ENCODE data around the gene PRICKLE4. TPM values are rescaled to one million over a fixed set of nuclear protein-coding genes. Genes with fewer than 3 reads are reported as not detected.
"Not testable (repeated sequence)": the region's sequence is repeated elsewhere in the genome, so short reads cannot be mapped to it uniquely, and the experiment has no call there.

Gene PRICKLE4
- polyA plus RNA-seq, 3 donors, result 1.4 to 4.5 (median 3.1) TPM

DNA sequence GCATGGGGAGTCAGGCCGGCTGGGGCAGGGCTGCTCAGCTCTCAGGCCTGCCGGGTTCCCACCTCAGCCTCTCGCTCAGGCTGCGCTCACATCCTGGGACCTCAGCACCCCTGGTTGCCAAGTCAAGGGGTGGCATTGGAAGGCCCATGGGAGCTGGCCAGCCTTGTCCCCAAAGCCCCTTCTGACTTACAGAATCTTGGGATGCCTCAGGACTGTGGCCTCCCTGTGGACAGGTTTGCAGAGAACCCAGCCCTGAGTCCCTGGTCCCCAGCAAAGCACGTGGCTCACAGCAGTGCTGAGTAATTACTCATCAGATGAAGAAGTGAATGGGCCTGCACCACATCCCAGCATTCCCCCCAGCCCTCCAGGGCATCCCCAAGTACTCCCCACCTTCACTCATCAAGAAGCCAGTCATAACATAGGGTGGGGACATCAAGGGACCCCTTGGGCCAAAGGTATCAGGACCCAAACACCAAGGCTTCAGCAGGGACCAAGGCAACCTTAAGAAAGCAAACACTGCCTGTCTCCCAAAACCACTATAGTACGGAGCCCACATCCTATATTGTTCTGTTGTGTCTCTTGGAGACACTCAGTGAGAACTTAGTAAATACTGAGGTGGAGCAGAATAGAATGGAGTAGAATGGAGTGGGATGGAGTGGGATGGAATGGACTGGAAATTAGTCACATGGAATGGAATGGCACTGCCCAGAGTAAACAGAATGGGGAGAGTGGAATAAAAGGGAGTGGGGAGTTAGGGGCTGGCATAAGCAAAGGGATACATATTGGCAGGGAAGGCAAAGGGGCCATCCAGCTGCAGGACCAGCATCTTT is 37.0 kb upstream of the PRICKLE4 start:
- WGBS, 3 donors, result 85 to 92% (median 85%) methylated on average over 5 to 6 of the region's 6 CpGs
- H3K27ac ChIP-seq (ENCODE audit: low read depth, low read length), result no peak overlapping the region

DNA sequence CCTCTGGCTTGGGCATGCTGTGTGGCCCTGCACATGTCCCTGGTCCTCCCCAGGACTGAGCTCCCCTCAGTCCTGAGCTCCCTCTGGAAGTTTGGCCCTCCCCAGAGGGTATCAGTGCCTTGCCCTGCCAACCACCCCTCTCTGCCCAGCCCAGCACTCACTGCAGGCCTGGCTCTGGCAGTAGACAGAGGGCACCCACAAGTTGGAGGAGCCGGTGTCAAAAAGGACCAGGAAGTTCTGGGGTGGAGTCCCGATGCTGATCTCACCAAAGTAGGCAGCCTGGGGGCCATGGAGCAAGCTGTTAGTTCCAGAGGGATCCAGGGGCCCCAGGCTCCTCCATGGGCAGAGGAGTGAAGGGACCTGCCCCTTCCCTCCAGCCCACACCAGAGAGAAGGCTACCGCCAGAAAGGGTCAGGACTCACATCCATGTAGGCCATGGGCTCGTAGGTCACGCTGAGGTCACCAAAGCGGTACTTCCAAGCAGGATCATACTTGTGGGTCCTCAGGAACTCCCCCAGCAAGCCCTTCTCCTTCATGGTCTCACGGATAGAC is 36.3 kb upstream of the PRICKLE4 start:
- no peak overlapping the region for H3K27ac ChIP-seq (ENCODE audit: low read depth, low read length)
- WGBS, 3 donors, result 86 to 92% (median 88%) methylated on average over 7 of the region's 7 CpGs

DNA sequence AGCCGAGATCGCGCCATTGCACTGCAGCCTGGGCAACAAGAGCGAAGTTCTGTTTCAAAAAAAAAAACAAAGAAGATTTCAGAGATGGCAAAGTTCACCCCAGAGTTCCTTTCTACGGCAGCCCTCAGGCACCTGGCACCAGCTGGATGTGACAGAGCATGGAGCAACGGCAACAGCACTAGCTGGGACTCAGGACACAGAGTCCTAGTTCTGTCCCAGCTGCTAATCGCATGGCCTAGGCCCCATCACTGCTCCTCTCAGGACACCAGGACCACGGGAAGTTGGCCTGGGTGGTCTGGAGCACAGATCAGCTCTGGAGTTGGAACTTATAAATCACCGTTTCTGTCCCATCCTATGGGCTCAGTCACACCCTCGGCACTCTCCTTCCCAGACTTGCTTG is 34.5 kb upstream of the PRICKLE4 start:
- no peak overlapping the region for H3K27ac ChIP-seq (ENCODE audit: low read depth, low read length)

DNA sequence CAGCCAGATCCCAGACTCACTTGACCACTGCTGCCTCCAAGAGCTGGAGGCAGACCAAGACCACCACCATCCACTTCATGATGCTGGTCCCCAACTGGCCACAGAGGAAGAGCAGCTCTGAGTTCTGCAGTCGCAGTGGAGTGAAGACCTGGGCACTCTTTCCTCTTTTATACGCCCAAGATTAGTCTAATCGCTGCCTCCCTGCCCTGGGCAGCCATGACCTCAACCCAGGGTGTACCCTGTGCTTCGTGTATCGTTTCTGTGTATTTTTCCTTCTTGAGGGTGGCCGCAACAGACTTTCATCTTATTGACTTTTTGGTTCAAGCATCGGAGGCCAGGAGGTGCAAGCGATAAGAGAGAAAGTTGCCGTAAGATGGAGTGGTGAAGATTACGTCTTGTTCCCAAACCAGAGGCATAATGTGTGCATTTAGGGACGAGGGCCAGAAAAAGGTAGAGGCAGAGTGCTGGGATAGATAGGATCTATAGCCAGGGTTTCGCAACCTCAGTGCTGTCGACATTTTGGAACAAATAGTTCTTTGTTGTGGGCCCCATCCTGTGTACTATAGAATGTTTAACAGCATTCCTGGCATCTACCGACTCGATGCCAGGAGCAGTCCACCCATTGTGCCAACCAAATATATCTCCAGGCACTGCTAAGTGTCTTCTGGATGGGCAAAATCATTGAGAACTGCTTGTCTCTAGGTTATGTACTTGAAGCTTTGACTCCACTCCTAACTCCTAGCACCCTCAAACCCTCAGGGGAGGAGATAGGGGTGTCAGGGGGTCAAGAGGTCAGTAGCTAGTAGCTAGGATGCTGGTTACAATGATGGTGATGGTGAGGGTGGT is 33.1 kb upstream of the PRICKLE4 start, which contains the start of gene PGC:
Gene PGC (minus strand): TSS at position 142 of the 846 bp plus-strand sequence. CDS start 63 bp downstream, at position 79.
- H3K27ac ChIP-seq (ENCODE audit: low read depth, low read length), result no peak within 1 kb of the TSS
- WGBS, 3 donors, result 58 to 91% (median 87%) methylated on average over 15 of the region's 15 CpGs

More for the DNA sequence above, 34.5 kb upstream of the PRICKLE4 start:
- 86 to 98% (median 93%) methylated on average over 10 of the region's 10 CpGs for whole genome bisulfite sequencing, 3 donors

DNA sequence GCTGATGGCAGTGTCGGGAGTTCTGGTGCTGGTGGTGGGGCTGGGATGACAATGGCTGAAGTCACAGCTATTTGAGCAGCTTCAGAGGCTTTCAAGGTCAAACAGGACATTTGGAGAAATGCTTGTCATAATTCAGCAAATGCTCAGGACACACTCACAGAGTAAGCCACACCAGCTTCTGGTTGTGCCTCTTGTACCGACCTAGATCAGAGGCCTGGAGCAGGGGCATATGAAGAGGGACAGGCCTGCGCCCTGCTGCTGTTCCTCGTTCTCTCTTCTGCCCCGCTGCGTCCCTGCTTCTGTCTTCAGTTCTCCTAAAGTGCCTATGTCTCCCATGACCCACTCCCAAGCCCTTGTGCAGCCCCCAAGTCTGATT is 32.5 kb upstream of the PRICKLE4 start:
- H3K27ac ChIP-seq (ENCODE audit: low read depth, low read length), result no peak overlapping the region
- 90 to 97% (median 94%) methylated on average over 6 of the region's 6 CpGs for WGBS, 3 donors

DNA sequence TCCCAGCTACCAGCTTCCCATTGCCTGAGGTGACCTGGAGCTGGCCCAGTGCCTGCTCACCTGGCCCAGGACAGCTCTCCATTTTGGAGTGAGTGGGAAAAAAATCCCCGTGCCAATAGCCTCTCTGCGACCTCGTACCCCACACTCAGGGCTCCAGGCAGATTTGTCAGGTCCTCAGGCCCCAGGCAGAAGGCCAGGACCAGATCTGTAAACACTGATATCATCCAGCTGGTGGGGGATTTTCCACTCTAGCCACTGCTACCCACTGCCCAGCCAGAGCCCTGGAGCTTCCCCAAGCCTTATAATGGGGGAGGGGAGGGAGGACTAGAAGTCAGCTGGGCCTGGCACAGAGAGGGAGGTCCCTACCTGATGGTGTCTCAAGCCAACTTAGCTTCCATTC is 32.0 kb upstream of the PRICKLE4 start:
- WGBS, 3 donors, result 34 to 77% (median 71%) methylated on average over 3 of the region's 3 CpGs

DNA sequence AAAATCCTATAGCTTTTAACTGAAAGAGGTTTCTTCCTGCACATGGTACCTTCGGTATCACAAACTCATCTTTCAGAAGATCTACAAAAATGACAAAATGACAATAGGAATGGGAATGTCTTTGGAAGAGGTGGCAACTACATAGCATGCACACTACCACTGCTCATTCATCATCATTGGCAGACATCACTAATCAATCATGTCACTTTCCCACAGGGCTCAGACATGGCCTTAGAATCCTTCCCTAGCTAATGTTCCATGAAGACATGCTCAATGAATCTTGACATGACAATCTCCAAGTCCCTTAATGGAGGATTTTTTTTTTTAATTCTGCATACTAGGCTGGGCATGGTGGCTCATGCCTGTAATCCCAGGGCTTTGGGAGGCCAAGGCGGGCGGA is 30.2 kb upstream of the PRICKLE4 start:
- 95 to 96% (median 96%) methylated on average over 3 of the region's 3 CpGs for WGBS, 3 donors
- H3K27ac ChIP-seq (ENCODE audit: low read depth, low read length), result no peak overlapping the region

More for the DNA sequence above, 32.0 kb upstream of the PRICKLE4 start:
- H3K27ac ChIP-seq (ENCODE audit: low read depth, low read length), result no peak overlapping the region

DNA sequence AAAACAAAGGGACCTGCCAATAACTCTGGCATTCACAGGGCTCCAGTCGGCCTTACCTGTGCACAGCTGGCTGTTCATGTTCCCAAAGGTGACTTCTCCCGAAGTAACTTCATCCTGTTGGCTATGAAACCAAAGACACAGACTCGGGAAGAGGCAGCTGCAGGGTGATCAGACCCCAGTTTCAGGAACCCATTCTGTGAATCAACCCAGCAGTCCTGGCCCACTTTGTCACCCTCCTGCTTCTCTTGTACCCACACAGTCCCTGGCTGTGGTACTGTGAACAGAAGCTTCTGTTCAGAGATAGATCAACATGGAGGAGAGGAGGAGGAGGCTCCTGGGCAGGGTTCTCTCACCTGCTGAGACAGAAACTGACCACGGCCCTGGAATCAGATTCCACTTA is 24.7 kb upstream of the PRICKLE4 start:
- 59 to 80% (median 75%) methylated on average over 4 of the region's 4 CpGs for WGBS, 3 donors
- no peak overlapping the region for H3K27ac ChIP-seq (ENCODE audit: low read depth, low read length)

DNA sequence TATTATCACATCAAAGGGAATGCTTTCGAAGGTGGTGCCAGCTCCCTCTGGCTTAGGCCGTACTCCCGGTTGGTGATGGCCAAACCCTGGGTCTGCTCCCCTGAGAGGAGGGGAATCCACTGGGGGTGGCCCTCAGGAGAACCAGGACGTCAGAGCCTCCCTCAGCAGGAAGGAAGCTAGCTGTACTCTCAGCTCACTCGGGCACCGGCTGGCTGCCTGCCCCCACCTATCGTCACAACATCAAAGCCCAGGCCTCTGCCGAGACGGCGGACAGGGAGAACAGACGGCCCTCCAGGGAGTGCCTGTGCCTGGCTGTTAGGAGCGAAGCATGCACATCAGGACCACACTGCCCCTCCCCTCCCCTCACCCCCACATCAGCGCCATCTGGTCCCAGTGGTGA is 24.2 kb upstream of the PRICKLE4 start:
- 45 to 76% (median 49%) methylated on average over 13 of the region's 13 CpGs for WGBS, 3 donors
- no peak overlapping the region for H3K27ac ChIP-seq (ENCODE audit: low read depth, low read length)

DNA sequence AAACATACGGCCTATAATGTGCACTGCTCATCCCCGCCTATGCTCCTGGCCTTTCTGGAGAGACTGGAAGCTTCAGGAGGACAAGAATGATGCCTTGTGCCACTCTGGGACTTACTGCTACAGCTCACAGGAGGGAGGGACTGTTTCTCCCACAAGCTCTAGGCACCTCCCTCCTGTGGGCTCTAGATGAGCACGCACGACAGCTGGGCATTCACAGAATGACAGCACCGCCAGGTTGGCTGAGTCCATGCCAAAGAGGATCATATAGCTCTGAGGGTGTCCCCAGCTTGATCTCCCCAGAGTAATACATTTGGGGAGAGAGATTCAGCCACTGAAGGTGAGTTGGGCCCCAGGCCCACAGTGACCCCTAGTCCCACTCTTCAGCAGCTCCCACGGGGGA is 23.3 kb upstream of the PRICKLE4 start:
- no peak overlapping the region for H3K27ac ChIP-seq (ENCODE audit: low read depth, low read length)
- 87 to 92% (median 90%) methylated on average over 6 of the region's 6 CpGs for WGBS, 3 donors

DNA sequence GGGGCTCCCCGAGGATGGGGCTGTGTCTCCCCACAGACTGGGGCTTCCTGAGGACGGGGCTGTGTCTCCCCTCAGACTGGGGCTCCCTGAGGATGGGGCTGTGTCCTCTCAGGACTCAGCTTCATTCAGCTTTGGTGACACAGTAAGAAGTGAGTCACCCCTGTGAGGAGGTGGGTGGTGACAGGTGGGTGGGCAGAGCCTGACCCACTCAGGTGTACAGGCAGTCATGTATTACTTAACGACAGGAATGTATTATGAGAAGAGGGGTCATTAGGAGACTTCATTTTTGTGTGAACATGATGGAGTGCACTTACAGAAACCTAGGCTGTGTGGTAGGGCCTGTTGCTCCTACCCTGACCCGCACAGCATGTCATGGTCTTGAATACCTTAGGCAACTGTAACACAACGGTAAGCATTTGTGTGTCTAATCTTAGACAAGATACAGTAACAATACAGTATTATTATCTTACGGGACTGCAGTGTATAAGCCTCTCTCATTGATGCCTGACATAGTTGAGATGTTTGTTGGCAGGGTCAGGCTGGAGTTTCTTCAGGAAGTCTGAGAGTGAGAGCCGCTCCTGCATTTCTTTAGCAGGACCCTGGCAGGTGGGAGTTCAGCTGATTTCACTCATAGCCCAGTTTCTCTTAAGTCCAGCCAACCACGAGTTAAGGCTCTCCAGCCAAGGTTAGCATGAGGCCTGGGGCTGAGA is 22.5 kb upstream of the PRICKLE4 start:
- no peak overlapping the region for H3K27ac ChIP-seq (ENCODE audit: low read depth, low read length)
- WGBS, 3 donors, result 73 to 81% (median 78%) methylated on average over 8 of the region's 8 CpGs

DNA sequence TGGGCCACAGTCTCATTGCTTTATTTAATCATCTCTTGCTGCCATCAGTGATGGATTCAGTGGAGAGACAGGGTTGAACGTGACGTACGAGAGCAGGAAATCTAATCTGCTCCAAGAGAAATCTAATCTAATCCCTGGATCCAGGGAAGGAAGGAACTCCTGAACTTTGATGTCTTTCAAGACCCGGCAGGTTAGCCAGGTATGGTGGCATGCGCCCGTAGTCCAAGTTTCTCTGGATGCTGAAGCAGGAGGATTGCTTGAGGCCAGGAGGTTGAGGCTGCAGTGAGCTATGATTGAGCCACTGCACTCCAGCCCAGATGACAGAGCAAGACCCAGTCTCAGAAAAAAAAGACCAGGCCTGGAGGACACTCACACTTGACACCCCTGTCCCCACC is 21.9 kb upstream of the PRICKLE4 start:
- WGBS, 3 donors, result 78 to 89% (median 83%) methylated on average over 6 of the region's 6 CpGs
- no peak overlapping the region for H3K27ac ChIP-seq (ENCODE audit: low read depth, low read length)

DNA sequence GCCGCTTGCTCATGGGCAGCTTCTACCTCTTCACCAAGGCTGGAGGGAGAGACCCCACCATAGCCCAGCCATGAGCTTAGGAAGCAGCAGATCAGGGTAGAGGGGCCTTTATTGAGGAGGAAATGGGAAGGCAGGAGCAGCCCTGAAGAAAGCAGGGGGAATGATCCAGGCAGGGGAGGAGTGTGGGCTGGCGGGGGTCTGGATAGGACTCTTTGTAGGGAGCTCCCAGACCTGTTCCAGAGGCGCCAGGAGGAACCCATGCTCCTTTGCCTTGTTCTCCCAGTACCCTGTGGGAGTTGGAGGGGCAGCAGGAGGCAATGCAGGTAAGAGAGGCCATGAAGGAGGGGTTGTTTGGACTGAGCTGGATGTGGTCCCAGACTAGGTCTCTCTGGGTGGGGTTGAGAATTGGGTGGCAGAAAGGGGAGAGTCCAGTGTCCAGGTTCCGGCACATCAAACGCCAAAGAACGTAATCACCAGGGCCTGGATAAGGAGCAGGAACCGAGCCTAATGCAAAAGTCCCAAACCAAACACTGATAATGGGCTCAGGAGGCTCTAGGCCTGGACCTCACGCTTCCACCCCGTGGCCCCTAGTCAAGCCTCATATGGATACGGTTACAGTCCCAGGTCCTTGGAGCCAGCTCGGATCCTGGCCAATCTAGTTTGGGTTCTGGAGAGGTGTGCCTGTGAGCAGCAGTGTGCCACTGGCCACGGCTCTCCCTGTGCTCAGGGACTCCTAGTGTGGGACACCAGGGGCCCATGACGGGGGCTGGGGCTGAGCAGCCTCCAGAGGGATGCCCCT is 21.3 kb upstream of the PRICKLE4 start:
- 82 to 93% (median 89%) methylated on average over 13 of the region's 13 CpGs for WGBS, 3 donors
- no peak overlapping the region for H3K27ac ChIP-seq (ENCODE audit: low read depth, low read length)

DNA sequence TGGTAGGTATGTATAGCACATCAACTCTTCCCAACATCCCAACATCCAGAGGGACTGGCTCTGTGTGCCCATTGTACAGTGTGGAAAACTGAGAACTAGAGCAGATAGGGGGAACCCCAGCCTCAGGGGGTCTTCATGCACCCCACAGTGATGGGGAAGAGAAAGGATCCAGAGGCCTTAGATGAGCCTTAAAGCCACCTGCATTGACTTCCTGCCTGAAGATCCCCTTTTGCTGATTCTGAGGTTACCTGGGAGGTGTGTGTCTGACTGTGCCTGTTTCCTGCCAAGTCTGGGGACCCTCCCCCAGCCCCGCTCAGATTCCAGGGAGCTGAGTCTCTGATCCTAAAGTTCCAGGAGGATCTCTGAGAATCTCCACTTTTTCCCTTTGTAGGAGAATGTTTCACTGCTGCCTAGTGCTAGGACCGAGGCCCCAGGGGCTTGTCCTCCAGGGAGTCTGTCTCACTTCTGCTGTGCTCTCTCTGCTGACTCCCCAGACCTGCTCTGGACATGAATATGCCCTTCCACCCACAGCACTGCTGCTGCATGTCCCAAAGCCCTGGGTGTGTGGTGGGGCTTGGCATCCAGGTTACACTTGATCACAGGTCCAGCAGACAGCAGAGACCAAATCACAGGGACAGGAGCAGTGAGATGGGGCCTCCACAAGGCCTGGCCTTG is 20.5 kb upstream of the PRICKLE4 start:
- no peak overlapping the region for H3K27ac ChIP-seq (ENCODE audit: low read depth, low read length)
- WGBS, 3 donors, result 51 to 92% (median 91%) methylated on average over 2 of the region's 2 CpGs

DNA sequence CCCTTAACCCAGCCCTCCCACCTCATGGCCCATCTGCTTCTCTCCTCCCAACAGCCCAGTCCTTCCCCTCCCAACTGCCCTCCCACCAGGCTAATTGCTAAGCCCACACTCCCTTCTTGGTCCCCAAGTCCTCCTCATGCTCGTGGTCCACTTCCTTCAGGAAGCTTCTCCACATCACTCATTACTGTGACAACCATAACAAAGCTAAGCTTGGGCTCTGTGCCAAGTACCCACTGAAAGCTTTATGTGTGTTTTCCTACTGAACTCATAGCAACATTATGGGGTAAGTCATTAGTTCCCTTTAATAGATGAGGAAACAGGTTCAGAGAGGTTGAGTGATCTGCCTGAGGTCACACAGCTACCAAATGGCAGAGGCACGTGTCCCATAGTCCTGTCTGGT is 17.1 kb upstream of the PRICKLE4 start:
- WGBS, 3 donors, result 24 to 47% (median 26%) methylated on average over 2 of the region's 2 CpGs
- H3K27ac ChIP-seq (ENCODE audit: low read depth, low read length), result no peak overlapping the region

DNA sequence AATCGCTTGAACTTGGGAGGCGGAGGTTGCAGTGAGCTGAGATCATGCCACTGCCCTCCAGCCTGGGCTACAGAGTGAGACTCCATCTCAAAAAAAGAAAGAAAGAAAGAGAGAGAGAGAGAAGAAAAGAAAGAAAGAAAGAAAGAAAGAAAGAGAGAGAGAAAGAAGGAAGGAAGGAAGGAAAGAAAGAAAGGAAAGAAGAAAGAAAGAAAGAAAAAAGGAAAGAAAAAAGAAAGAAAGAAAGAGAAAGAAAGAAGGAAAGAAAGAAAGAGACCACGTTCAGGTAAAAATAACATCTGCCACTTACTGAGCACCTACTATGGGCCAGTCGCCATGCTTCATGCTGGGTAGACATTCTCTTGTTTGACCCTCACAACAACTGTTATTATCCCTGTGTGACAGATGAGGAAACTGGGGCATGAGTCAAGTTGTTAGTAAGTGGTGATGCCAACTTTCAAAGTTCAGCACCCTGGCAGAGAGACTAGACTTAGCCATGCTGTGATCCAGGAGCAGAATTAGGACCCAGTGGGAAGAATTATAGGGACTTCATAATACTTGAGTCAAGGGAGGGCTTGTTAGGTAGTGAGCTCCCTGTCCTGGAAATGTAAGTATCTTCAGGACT is 14.4 kb upstream of the PRICKLE4 start:
- H3K27ac ChIP-seq (ENCODE audit: low read depth, low read length), result not testable (repeated sequence)
- whole genome bisulfite sequencing, 3 donors, result 88 to 90% (median 90%) methylated on average over 4 of the region's 4 CpGs
